Parathyroid adenoma (tissue), 2 donors: ENCODE data around the gene TPM4.

Source experiments
- H2AFZ ChIP-seq: fragments of 300-600 bp; sonication (generic); one replicate; pipeline ENCODE4 v1.7.0; 2017; ENCODE audit warnings: antibody characterized with exemption, mild to moderate bottlenecking
- H3K27ac ChIP-seq: fragments of 300-600 bp; sonication (generic); one replicate; pipeline ENCODE4 v1.7.0; 2017
- H3K27me3 ChIP-seq: fragments of 300-600 bp; sonication (generic); one replicate; pipeline ENCODE4 v1.7.0; 2017; ENCODE audit warnings: low read length; ENCODE audit not compliant: control insufficient read depth, insufficient read depth
- H3K36me3 ChIP-seq: fragments of 300-600 bp; sonication (generic); one replicate; pipeline ENCODE4 v1.7.0; 2017; ENCODE audit warnings: low read length; ENCODE audit not compliant: control insufficient read depth, insufficient read depth
- H3K4me1 ChIP-seq: fragments of 300-600 bp; sonication (generic); one replicate; pipeline ENCODE4 v1.7.0; 2017; ENCODE audit warnings: control low read depth
- H3K4me2 ChIP-seq: fragments of 300-600 bp; sonication (generic); one replicate; pipeline ENCODE4 v1.7.0; 2017; ENCODE audit warnings: low read length
- H3K4me3 ChIP-seq: fragments of 300-600 bp; sonication (generic); one replicate; pipeline ENCODE4 v1.7.0; 2017; ENCODE audit warnings: low read depth, low read length
- H3K79me2 ChIP-seq: fragments of 300-600 bp; sonication (generic); one replicate; pipeline ENCODE4 v1.7.0; 2017; ENCODE audit warnings: control low read depth
- H3K9ac ChIP-seq: fragments of 300-600 bp; sonication (generic); one replicate; pipeline ENCODE4 v1.7.0; 2017; ENCODE audit warnings: mild to moderate bottlenecking
- H3K9me3 ChIP-seq: fragments of 300-600 bp; sonication (generic); one replicate; pipeline ENCODE4 v1.7.0; 2017; ENCODE audit warnings: low read length; ENCODE audit not compliant: control insufficient read depth
- CTCF ChIP-seq: fragments of 300-600 bp; sonication (generic); IDR thresholded peaks from one replicate; pipeline ENCODE4 v1.7.0; 2017; ENCODE audit warnings: antibody characterized with exemption, mild to moderate bottlenecking
- donor health status: primary hyperparathyroidism.

Gene TPM4

GRCh38 chr19:16125737-16126495, 49.6 kb downstream of the TPM4 start:
- H3K27me3 ChIP-seq, result no peaks in the 10 kb centered on the region
- no peak overlapping the region for H3K4me3 ChIP-seq
- no peaks in the 10 kb centered on the region for H3K4me1 ChIP-seq
- H3K4me2 ChIP-seq, result no peak overlapping the region
- no peaks in the 10 kb centered on the region for H3K36me3 ChIP-seq
- no peak overlapping the region for H3K27ac ChIP-seq
- no peaks in the 10 kb centered on the region for H3K9me3 ChIP-seq
- no peak overlapping the region for H3K9ac ChIP-seq
- no peak overlapping the region for H2AFZ ChIP-seq
- no peak for TF ChIP-seq CTCF
- H3K79me2 ChIP-seq, result peaks cover 2% of the 10 kb centered on the region

- H3K4me1 ChIP-seq, result no peaks in the 10 kb centered on the region
- H2AFZ ChIP-seq, result no peak overlapping the region
- H3K36me3 ChIP-seq, result no peaks in the 10 kb centered on the region
- no peak overlapping the region for H3K4me3 ChIP-seq
- no peak for TF ChIP-seq CTCF
- no peak overlapping the region for H3K27ac ChIP-seq
- no peak overlapping the region for H3K9ac ChIP-seq
- H3K4me2 ChIP-seq, result no peak overlapping the region
- no peaks in the 10 kb centered on the region for H3K79me2 ChIP-seq
- H3K9me3 ChIP-seq, result no peaks in the 10 kb centered on the region
- H3K27me3 ChIP-seq, result no peaks in the 10 kb centered on the region
Observed at GRCh38 chr19:16127080-16127479, 50.8 kb downstream of the TPM4 start.

GRCh38 chr19:16127776-16128371, 51.6 kb downstream of the TPM4 start:
- no peak overlapping the region for H3K27ac ChIP-seq
- H3K79me2 ChIP-seq, result no peaks in the 10 kb centered on the region
- H3K27me3 ChIP-seq, result no peaks in the 10 kb centered on the region
- no peak for TF ChIP-seq CTCF
- no peaks in the 10 kb centered on the region for H3K9me3 ChIP-seq
- no peaks in the 10 kb centered on the region for H3K36me3 ChIP-seq
- no peaks in the 10 kb centered on the region for H3K4me1 ChIP-seq
- H3K9ac ChIP-seq, result no peak overlapping the region
- no peak overlapping the region for H3K4me2 ChIP-seq
- H2AFZ ChIP-seq, result no peak overlapping the region
- H3K4me3 ChIP-seq, result no peak overlapping the region

- no peaks in the 10 kb centered on the region for H3K9me3 ChIP-seq
- H3K4me1 ChIP-seq, result no peaks in the 10 kb centered on the region
- H3K79me2 ChIP-seq, result no peaks in the 10 kb centered on the region
- H2AFZ ChIP-seq, result no peak overlapping the region
- no peak overlapping the region for H3K4me2 ChIP-seq
- no peak for TF ChIP-seq CTCF
- no peak overlapping the region for H3K9ac ChIP-seq
- no peaks in the 10 kb centered on the region for H3K36me3 ChIP-seq
- H3K4me3 ChIP-seq, result no peak overlapping the region
- H3K27ac ChIP-seq, result no peak overlapping the region
- no peaks in the 10 kb centered on the region for H3K27me3 ChIP-seq
Observed at GRCh38 chr19:16131648-16132047, 55.4 kb downstream of the TPM4 start.

- no peak overlapping the region for H3K4me3 ChIP-seq
- H3K27me3 ChIP-seq, result no peaks in the 10 kb centered on the region
- H3K27ac ChIP-seq, result no peak overlapping the region
- H3K4me2 ChIP-seq, result no peak overlapping the region
- H3K4me1 ChIP-seq, result no peaks in the 10 kb centered on the region
- no peak overlapping the region for H2AFZ ChIP-seq
- no peaks in the 10 kb centered on the region for H3K36me3 ChIP-seq
- TF ChIP-seq CTCF, result no peak
- H3K9me3 ChIP-seq, result no peaks in the 10 kb centered on the region
- H3K79me2 ChIP-seq, result no peaks in the 10 kb centered on the region
- no peak overlapping the region for H3K9ac ChIP-seq
Observed at GRCh38 chr19:16133818-16134217, 57.5 kb downstream of the TPM4 start.
